ENCODE results near the gene SARDH. TPM values are rescaled to one million over a fixed set of nuclear protein-coding genes. Genes with fewer than 3 reads are reported as not detected.

Gene SARDH
- total and polyA plus RNA-seq, 2 of the 13 experiments (the other 11 are each of a cell fraction or from before 2014, with no cell fraction given) = 11.6 to 34.9 TPM

DNA sequence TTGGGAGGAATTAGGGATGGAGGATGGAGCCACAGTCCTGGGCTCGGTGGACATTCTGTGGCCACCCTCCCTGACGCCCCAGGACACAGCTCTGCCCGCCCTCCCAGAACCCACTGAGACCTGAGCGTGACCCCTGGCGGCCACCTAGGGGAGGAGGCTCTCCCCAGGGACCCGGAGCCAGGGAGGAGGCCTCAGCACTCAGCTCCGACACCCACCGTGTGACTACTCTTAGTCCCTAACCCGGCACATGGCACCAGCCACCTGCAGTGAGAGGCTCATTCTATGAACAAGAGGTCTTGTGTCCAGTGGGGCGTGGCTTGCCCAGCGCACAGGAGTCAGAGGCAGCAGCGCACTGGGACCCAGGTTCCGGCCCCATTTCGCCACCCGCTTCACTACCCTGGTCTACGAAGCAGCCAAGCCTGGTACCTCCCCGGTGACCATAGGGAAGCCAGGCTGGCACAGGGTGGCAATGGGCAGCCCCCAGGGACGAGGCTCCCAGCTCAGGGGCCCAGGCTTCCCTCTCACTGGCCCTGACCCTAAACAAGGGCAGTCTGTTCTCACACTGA, 10.2 kb downstream of the SARDH start:
- no peak for FAIRE-seq
- intact Hi-C loops (cut with micrococcal nuclease; ENCODE audit: unreplicated experiment) = loop anchor here (5.0 kb wide), 1 partner anchor 141 kb away; no protein-coding TSS in a partner anchor
- DNase-seq (ENCODE audit: low spot score) = no peak
- H3K79me2 ChIP-seq (ENCODE audit: insufficient read depth, low read length) = no peaks in the 10 kb centered on the region
- no peak overlapping the region for H3K4me3 ChIP-seq (replicated peaks in 1 of 3; ENCODE audit: insufficient read depth in 1 of 3, low read depth in 2 of 3, low read length in 3 of 3)
- H3K27me3 ChIP-seq (ENCODE audit: control insufficient read depth in 1 of 2, insufficient read depth in 2 of 2, low read length in 2 of 2) = no peaks in the 10 kb centered on the region
- ChIA-PET CTCF (ENCODE audit: low intra/inter-chr PET ratio, low total read pairs) (interaction anchor here (0.8 to 2.6 kb wide), 3 partner anchors 15 to 266 kb away, joined by 4 to 11 read pairs (median 5); no protein-coding TSS in a partner anchor), POLR2A (interaction anchor here (1.2 to 3.1 kb wide), 7 partner anchors 10 to 266 kb away, joined by 3 to 22 read pairs (median 5); partner anchors contain the start of gene SARDH)
- WGBS (ENCODE audit: low lambda C conversion rate) = 96% methylated on average over 13 of the region's 18 CpGs
- no peak overlapping the region for H3K9ac ChIP-seq (ENCODE audit: insufficient read depth, low read depth, low read length)
- no peak overlapping the region for H3K4me2 ChIP-seq (ENCODE audit: low read depth, low read length)
- H4K20me1 ChIP-seq (ENCODE audit: insufficient read depth, low read length) = no peaks in the 10 kb centered on the region; the same call in 1 of the 2 replicates
- no TSS peak for BruUV-seq (replicated peaks)
- H3K36me3 ChIP-seq (replicated peaks in 1 of 2; ENCODE audit: control insufficient read depth in 1 of 2, insufficient read depth in 2 of 2, low read length in 2 of 2) = peaks cover 0 to 3% of the 10 kb centered on the region in 2 experiments; a peak in 1 of 5 replicates
- in situ Hi-C loops (cut with HindIII; ENCODE audit: extremely low pct_ligation_motif_present, low pct_unique_long_range_greater_than_20kb) = loop anchor here (25.0 kb wide), 1 partner anchor 191 kb away; the partner anchor contains the start of gene ADAMTSL2
- no peaks in the 10 kb centered on the region for H3K9me3 ChIP-seq (ENCODE audit: low read length)
- H3K4me1 ChIP-seq (ENCODE audit: insufficient read depth, low read length) = peaks cover 13% of the 10 kb centered on the region
- H3K27ac ChIP-seq (ENCODE audit: extremely low read length, insufficient read depth, low read length) = no peak overlapping the region
- no peak overlapping the region for H2AFZ ChIP-seq (ENCODE audit: low read length)
- TF ChIP-seq CBX2 (IDR thresholded peaks at IDR 0.05; ENCODE audit: low read depth, low read length) (no peak), CBX2 (CRISPR knock-in tag; IDR thresholded peaks at IDR 0.05; ENCODE audit: low read depth) (no peak), CHD4 (IDR thresholded peaks at IDR 0.05; ENCODE audit: borderline replicate concordance, low read length) (no peak), MATR3 (CRISPR knock-in tag; IDR thresholded peaks at IDR 0.05) (no peak), HNRNPL (IDR thresholded peaks at IDR 0.05; ENCODE audit: low read depth, low read length) (peak; percentile 94)
- ATAC-seq = peak; percentile 5; the same call in 1 of the 3 replicates

DNA sequence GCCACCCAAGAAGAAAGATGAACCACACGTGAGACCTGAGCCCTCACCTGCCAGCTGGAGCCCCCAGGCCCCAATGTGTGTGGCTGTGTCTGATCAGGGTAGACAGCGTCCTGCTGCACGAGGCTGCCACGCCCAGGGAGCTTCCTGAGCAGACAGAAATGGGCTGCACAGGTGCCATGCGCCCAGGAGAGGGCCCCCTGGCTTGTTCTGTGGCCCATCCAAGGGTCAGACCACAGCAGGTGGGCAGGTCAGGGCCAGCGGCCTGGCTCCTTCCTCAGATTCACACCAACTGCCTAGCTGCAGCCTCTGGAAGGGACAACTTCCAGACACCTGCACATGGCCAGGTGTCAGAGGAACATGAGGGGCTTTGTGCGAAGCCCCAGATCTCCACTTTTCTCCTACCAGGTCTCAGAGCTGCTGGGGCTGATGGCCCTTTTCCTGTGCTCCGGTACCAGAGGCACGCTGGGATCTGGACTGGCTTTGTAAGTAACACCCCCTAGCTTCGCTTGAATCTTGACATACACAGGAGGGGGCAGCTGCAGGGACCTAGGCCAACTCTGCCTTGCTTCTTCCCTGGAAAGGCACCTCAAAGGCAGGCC, 10.8 kb downstream of the SARDH start:
- H3K4me2 ChIP-seq (ENCODE audit: low read depth, low read length) = no peak overlapping the region
- H4K20me1 ChIP-seq (ENCODE audit: insufficient read depth, low read length) = no peaks in the 10 kb centered on the region; the same call in 1 of the 2 replicates
- H2AFZ ChIP-seq (ENCODE audit: low read length) = no peak overlapping the region
- POLR2A ChIA-PET = interaction anchor here (1.2 to 3.1 kb wide), 7 partner anchors 10 to 266 kb away, joined by 3 to 22 read pairs (median 5); partner anchors contain the start of gene SARDH
- CTCF ChIA-PET (ENCODE audit: low intra/inter-chr PET ratio, low total read pairs) = interaction anchor here (0.8 to 2.6 kb wide), 4 partner anchors 11 to 267 kb away, joined by 4 to 11 read pairs (median 5); no protein-coding TSS in a partner anchor
- H3K27me3 ChIP-seq (ENCODE audit: control insufficient read depth in 1 of 2, insufficient read depth in 2 of 2, low read length in 2 of 2) = no peaks in the 10 kb centered on the region
- 76% methylated on average over 6 of the region's 10 CpGs for WGBS (ENCODE audit: low lambda C conversion rate)
- peak; percentile 83 for ATAC-seq
- peaks cover 13% of the 10 kb centered on the region for H3K4me1 ChIP-seq (ENCODE audit: insufficient read depth, low read length)
- peaks cover 0 to 3% of the 10 kb centered on the region in 2 experiments; a peak in 1 of 5 replicates for H3K36me3 ChIP-seq (replicated peaks in 1 of 2; ENCODE audit: control insufficient read depth in 1 of 2, insufficient read depth in 2 of 2, low read length in 2 of 2)
- no peak for FAIRE-seq
- no peak overlapping the region for H3K27ac ChIP-seq (ENCODE audit: extremely low read length, insufficient read depth, low read length)
- no TSS peak for BruUV-seq (replicated peaks)
- H3K79me2 ChIP-seq (ENCODE audit: insufficient read depth, low read length) = no peaks in the 10 kb centered on the region
- in situ Hi-C loops (cut with HindIII; ENCODE audit: extremely low pct_ligation_motif_present, low pct_unique_long_range_greater_than_20kb) = loop anchor here (25.0 kb wide), 1 partner anchor 190 kb away; the partner anchor contains the start of gene ADAMTSL2
- H3K4me3 ChIP-seq (replicated peaks in 1 of 3; ENCODE audit: insufficient read depth in 1 of 3, low read depth in 2 of 3, low read length in 3 of 3) = no peak overlapping the region
- H3K9me3 ChIP-seq (ENCODE audit: low read length) = no peaks in the 10 kb centered on the region
- intact Hi-C loops (cut with micrococcal nuclease; ENCODE audit: unreplicated experiment) = loop anchor here (5.0 kb wide), 1 partner anchor 140 kb away; no protein-coding TSS in a partner anchor
- H3K9ac ChIP-seq (ENCODE audit: insufficient read depth, low read depth, low read length) = no peak overlapping the region
- DNase-seq (ENCODE audit: low spot score) = no peak
- TF ChIP-seq RXRB (CRISPR knock-in tag; IDR thresholded peaks at IDR 0.05; ENCODE audit: borderline replicate concordance) (0 out of 2 replicates have a peak, but pooled peaks have one; percentile 18), SUZ12 (IDR thresholded peaks at IDR 0.05; ENCODE audit: low read depth, low read length) (no peak), GABPB1 (CRISPR knock-in tag; IDR thresholded peaks at IDR 0.05) (0 out of 2 replicates have a peak, but pooled peaks have one; percentile 16)
- TF ChIP-seq, protein P1, sequence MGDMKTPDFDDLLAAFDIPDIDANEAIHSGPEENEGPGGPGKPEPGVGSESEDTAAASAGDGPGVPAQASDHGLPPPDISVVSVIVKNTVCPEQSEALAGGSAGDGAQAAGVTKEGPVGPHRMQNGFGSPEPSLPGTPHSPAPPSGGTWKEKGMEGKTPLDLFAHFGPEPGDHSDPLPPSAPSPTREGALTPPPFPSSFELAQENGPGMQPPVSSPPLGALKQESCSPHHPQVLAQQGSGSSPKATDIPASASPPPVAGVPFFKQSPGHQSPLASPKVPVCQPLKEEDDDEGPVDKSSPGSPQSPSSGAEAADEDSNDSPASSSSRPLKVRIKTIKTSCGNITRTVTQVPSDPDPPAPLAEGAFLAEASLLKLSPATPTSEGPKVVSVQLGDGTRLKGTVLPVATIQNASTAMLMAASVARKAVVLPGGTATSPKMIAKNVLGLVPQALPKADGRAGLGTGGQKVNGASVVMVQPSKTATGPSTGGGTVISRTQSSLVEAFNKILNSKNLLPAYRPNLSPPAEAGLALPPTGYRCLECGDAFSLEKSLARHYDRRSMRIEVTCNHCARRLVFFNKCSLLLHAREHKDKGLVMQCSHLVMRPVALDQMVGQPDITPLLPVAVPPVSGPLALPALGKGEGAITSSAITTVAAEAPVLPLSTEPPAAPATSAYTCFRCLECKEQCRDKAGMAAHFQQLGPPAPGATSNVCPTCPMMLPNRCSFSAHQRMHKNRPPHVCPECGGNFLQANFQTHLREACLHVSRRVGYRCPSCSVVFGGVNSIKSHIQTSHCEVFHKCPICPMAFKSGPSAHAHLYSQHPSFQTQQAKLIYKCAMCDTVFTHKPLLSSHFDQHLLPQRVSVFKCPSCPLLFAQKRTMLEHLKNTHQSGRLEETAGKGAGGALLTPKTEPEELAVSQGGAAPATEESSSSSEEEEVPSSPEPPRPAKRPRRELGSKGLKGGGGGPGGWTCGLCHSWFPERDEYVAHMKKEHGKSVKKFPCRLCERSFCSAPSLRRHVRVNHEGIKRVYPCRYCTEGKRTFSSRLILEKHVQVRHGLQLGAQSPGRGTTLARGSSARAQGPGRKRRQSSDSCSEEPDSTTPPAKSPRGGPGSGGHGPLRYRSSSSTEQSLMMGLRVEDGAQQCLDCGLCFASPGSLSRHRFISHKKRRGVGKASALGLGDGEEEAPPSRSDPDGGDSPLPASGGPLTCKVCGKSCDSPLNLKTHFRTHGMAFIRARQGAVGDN (CRISPR knock-in tag; IDR thresholded peaks at IDR 0.05) = peak; percentile 59
- TF ChIP-seq, protein P2, sequence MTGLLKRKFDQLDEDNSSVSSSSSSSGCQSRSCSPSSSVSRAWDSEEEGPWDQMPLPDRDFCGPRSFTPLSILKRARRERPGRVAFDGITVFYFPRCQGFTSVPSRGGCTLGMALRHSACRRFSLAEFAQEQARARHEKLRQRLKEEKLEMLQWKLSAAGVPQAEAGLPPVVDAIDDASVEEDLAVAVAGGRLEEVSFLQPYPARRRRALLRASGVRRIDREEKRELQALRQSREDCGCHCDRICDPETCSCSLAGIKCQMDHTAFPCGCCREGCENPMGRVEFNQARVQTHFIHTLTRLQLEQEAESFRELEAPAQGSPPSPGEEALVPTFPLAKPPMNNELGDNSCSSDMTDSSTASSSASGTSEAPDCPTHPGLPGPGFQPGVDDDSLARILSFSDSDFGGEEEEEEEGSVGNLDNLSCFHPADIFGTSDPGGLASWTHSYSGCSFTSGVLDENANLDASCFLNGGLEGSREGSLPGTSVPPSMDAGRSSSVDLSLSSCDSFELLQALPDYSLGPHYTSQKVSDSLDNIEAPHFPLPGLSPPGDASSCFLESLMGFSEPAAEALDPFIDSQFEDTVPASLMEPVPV (CRISPR knock-in tag; IDR thresholded peaks at IDR 0.05) = no peak
